ENCODE data around the gene TENM3.

Gene TENM3

GRCh38 chr4:182827166-182827565 lies 584.0 kb downstream of the TENM3 start:
- no peaks in the 10 kb centered on the region for H3K36me3 ChIP-seq (ENCODE audit: insufficient read depth, low read length)
- no peak overlapping the region for H3K4me3 ChIP-seq
- no peak overlapping the region for H3K27ac ChIP-seq
- no peak overlapping the region for H3K9ac ChIP-seq (ENCODE audit: insufficient read length)
- no peak for DNase-seq (ENCODE audit: low read depth, low spot score)
- TF ChIP-seq FOXP2 (optimal IDR thresholded peaks at IDR 0.05; ENCODE audit: control extremely low read depth, extremely low read length, insufficient read depth) = no peak
- TF ChIP-seq POLR2AphosphoS5 (IDR thresholded peaks at IDR 0.05; ENCODE audit: borderline replicate concordance, low read depth, low read length) = no peak
- TF ChIP-seq EZH2 (IDR thresholded peaks at IDR 0.05) = no peak
- H3K9me3 ChIP-seq (ENCODE audit: low read depth, low read length) = no peaks in the 10 kb centered on the region

GRCh38 chr4:182827954-182828353 lies 584.8 kb downstream of the TENM3 start:
- DNase-seq (ENCODE audit: low read depth, low spot score) = no peak
- TF ChIP-seq EZH2 (IDR thresholded peaks at IDR 0.05) (no peak), FOXP2 (optimal IDR thresholded peaks at IDR 0.05; ENCODE audit: control extremely low read depth, extremely low read length, insufficient read depth) (no peak), POLR2AphosphoS5 (IDR thresholded peaks at IDR 0.05; ENCODE audit: borderline replicate concordance, low read depth, low read length) (no peak)
- Histone ChIP-seq H3K9me3 (ENCODE audit: low read depth, low read length) (no peaks in the 10 kb centered on the region), H3K27ac (no peak overlapping the region), H3K9ac (ENCODE audit: insufficient read length) (no peak overlapping the region), H3K4me3 (no peak overlapping the region), H3K36me3 (ENCODE audit: insufficient read depth, low read length) (no peaks in the 10 kb centered on the region)

- no peaks in the 10 kb centered on the region for H3K36me3 ChIP-seq (ENCODE audit: insufficient read depth, low read length)
- H3K9ac ChIP-seq (ENCODE audit: insufficient read length) = no peak overlapping the region
- no peak overlapping the region for H3K27ac ChIP-seq
- H3K4me3 ChIP-seq = no peak overlapping the region
- TF ChIP-seq FOXP2 (optimal IDR thresholded peaks at IDR 0.05; ENCODE audit: control extremely low read depth, extremely low read length, insufficient read depth) (no peak), POLR2AphosphoS5 (IDR thresholded peaks at IDR 0.05; ENCODE audit: borderline replicate concordance, low read depth, low read length) (no peak), EZH2 (IDR thresholded peaks at IDR 0.05) (no peak)
- no peaks in the 10 kb centered on the region for H3K9me3 ChIP-seq (ENCODE audit: low read depth, low read length)
- DNase-seq (ENCODE audit: low read depth, low spot score) = no peak
Measured at GRCh38 chr4:182828360-182829025, 585.3 kb downstream of the TENM3 start.

- H3K9ac ChIP-seq (ENCODE audit: insufficient read length) = no peak overlapping the region
- H3K9me3 ChIP-seq (ENCODE audit: low read depth, low read length) = no peaks in the 10 kb centered on the region
- no peak overlapping the region for H3K4me3 ChIP-seq
- H3K27ac ChIP-seq = no peak overlapping the region
- no peaks in the 10 kb centered on the region for H3K36me3 ChIP-seq (ENCODE audit: insufficient read depth, low read length)
- TF ChIP-seq FOXP2 (optimal IDR thresholded peaks at IDR 0.05; ENCODE audit: control extremely low read depth, extremely low read length, insufficient read depth) = no peak
- no peak for TF ChIP-seq POLR2AphosphoS5 (IDR thresholded peaks at IDR 0.05; ENCODE audit: borderline replicate concordance, low read depth, low read length)
- TF ChIP-seq EZH2 (IDR thresholded peaks at IDR 0.05) = no peak
- no peak for DNase-seq (ENCODE audit: low read depth, low spot score)
Measured at GRCh38 chr4:182829196-182829595, 586.0 kb downstream of the TENM3 start.

GRCh38 chr4:182831376-182831775 lies 588.2 kb downstream of the TENM3 start:
- H3K36me3 ChIP-seq (ENCODE audit: insufficient read depth, low read length) = no peaks in the 10 kb centered on the region
- no peak overlapping the region for H3K27ac ChIP-seq
- no peaks in the 10 kb centered on the region for H3K9me3 ChIP-seq (ENCODE audit: low read depth, low read length)
- no peak overlapping the region for H3K4me3 ChIP-seq
- DNase-seq (ENCODE audit: low read depth, low spot score) = no peak
- TF ChIP-seq EZH2 (IDR thresholded peaks at IDR 0.05) = no peak
- H3K9ac ChIP-seq (ENCODE audit: insufficient read length) = no peak overlapping the region

GRCh38 chr4:182832352-182833120 lies 589.3 kb downstream of the TENM3 start:
- TF ChIP-seq EZH2 (IDR thresholded peaks at IDR 0.05) (no peak), FOXP2 (optimal IDR thresholded peaks at IDR 0.05; ENCODE audit: control extremely low read depth, extremely low read length, insufficient read depth) (no peak), POLR2AphosphoS5 (IDR thresholded peaks at IDR 0.05; ENCODE audit: borderline replicate concordance, low read depth, low read length) (no peak)
- Histone ChIP-seq H3K36me3 (ENCODE audit: insufficient read depth, low read length) (no peaks in the 10 kb centered on the region), H3K4me3 (no peak overlapping the region), H3K9ac (ENCODE audit: insufficient read length) (no peak overlapping the region), H3K9me3 (ENCODE audit: low read depth, low read length) (no peaks in the 10 kb centered on the region), H3K27ac (no peak overlapping the region)
- DNase-seq (ENCODE audit: low read depth, low spot score) = no peak

GRCh38 chr4:182835006-182835740 lies 592.0 kb downstream of the TENM3 start:
- Histone ChIP-seq H3K9me3 (ENCODE audit: low read depth, low read length) (no peaks in the 10 kb centered on the region), H3K36me3 (ENCODE audit: insufficient read depth, low read length) (no peaks in the 10 kb centered on the region), H3K27ac (no peak overlapping the region), H3K4me3 (no peak overlapping the region), H3K9ac (ENCODE audit: insufficient read length) (no peak overlapping the region)
- DNase-seq (ENCODE audit: low read depth, low spot score) = no peak
- TF ChIP-seq POLR2AphosphoS5 (IDR thresholded peaks at IDR 0.05; ENCODE audit: borderline replicate concordance, low read depth, low read length) = no peak
- TF ChIP-seq EZH2 (IDR thresholded peaks at IDR 0.05) = no peak
- no peak for TF ChIP-seq FOXP2 (optimal IDR thresholded peaks at IDR 0.05; ENCODE audit: control extremely low read depth, extremely low read length, insufficient read depth)

GRCh38 chr4:182837831-182838230 lies 594.6 kb downstream of the TENM3 start:
- no peak for DNase-seq (ENCODE audit: low read depth, low spot score)
- TF ChIP-seq POLR2AphosphoS5 (IDR thresholded peaks at IDR 0.05; ENCODE audit: borderline replicate concordance, low read depth, low read length) (no peak), FOXP2 (optimal IDR thresholded peaks at IDR 0.05; ENCODE audit: control extremely low read depth, extremely low read length, insufficient read depth) (no peak), EZH2 (IDR thresholded peaks at IDR 0.05) (no peak)
- Histone ChIP-seq H3K27ac (no peak overlapping the region), H3K4me3 (no peak overlapping the region), H3K36me3 (ENCODE audit: insufficient read depth, low read length) (no peaks in the 10 kb centered on the region), H3K9ac (ENCODE audit: insufficient read length) (no peak overlapping the region), H3K9me3 (ENCODE audit: low read depth, low read length) (no peaks in the 10 kb centered on the region)
